Spleen (tissue), 11 donors: ENCODE data around the gene IGF1R. TPM values are rescaled to one million over a fixed set of nuclear protein-coding genes. Genes with fewer than 3 reads are reported as not detected.

ENCODE experiments used
- DNase-seq: peaks from one replicate; pipeline ENCODE4 v3.0.0-alpha.2; 2020
- H3K27ac ChIP-seq, 8 donors: fragments of 200-600 bp; sonication (generic) in 7 of 8; 1 replicate in 4 of 8; 2 replicates in 4 of 8; pipeline versions ENCODE4 v1.5.0 to v1.8.0; 2016 to 2021; ENCODE audit warnings: inconsistent platforms in 4 of 8, mild to moderate bottlenecking in 4 of 8, moderate library complexity in 1 of 8
- H3K27me3 ChIP-seq, 7 donors: fragments of 200-600 bp; sonication (generic) in 6 of 7; replicated peaks in 1 of 7; 1 replicate in 4 of 7; 2 replicates in 3 of 7; pipeline versions ENCODE4 v1.5.0 to v1.8.0; 2016 to 2021; ENCODE audit warnings: inconsistent platforms in 3 of 7, mild to moderate bottlenecking in 1 of 7
- H3K36me3 ChIP-seq, 6 donors: fragments of 200-600 bp; sonication (generic) in 5 of 6; 1 replicate in 4 of 6; 2 replicates in 2 of 6; pipeline versions ENCODE4 v1.5.0 to v1.8.0; 2016 to 2021; ENCODE audit warnings: inconsistent platforms in 2 of 6
- H3K4me1 ChIP-seq, 6 donors: fragments of 200-600 bp; sonication (generic) in 5 of 6; 1 replicate in 3 of 6; 2 replicates in 3 of 6; pipeline versions ENCODE4 v1.5.0 to v1.8.0; 2016 to 2021; ENCODE audit warnings: inconsistent platforms in 3 of 6
- H3K4me3 ChIP-seq, 8 donors: fragments of 200-600 bp; sonication (generic) in 7 of 8; 1 replicate in 4 of 8; 2 replicates in 4 of 8; pipeline versions ENCODE4 v1.5.0 to v1.8.0; 2016 to 2021; ENCODE audit warnings: inconsistent platforms in 4 of 8, mild to moderate bottlenecking in 4 of 8, moderate library complexity in 2 of 8
- H3K9me3 ChIP-seq, 8 donors: fragments of 200-600 bp; sonication (generic) in 7 of 8; 1 replicate in 4 of 8; 2 replicates in 4 of 8; pipeline versions ENCODE4 v1.5.0 to v1.8.0; 2016 to 2021; ENCODE audit warnings: inconsistent platforms in 4 of 8
- POLR2A ChIP-seq, 3 donors: fragments of 450-650 bp; IDR thresholded peaks; one replicate each; pipeline ENCODE4 v1.5.1; 2017; ENCODE audit warnings: antibody characterized with exemption in 3 of 3, mild to moderate bottlenecking in 1 of 3
- POLR2AphosphoS5 ChIP-seq, 3 donors: sonication (generic); formaldehyde crosslinking; IDR thresholded peaks; one replicate each; pipeline ENCODE4 v1.5.1; 2017; ENCODE audit warnings: antibody characterized with exemption in 3 of 3
- WGBS, 5 donors: extraction: QIAGEN DNeasy Blood & Tissue Kit in 3 of 5; methylation state at CpG; one replicate each; pipeline versions ENCODE4 v1.1.5 to v1.1.7; 2013 to 2018; 5-methylcytosine and 5-hydroxymethylcytosine counted together
- intact Hi-C: fragments of 100-400 bp; cut with DNase I; formaldehyde crosslinking; loops from one replicate; pipeline ENCODE4 v1.15.0; 2023; ENCODE audit warnings: low total_unique reads
- polyA plus RNA-seq, 3 donors: library from polyadenylated mRNA; stranded (reverse); fragments of 200-250 nt; gene quantifications; one replicate each; pipeline ENCODE4 v1.2.1, GENCODE V29; 2013
- total RNA-seq, 7 donors: library from RNA; depleted of rRNA in 3 of 7; stranded (reverse); fragments of >200 nt in 3 of 7; fragmentation: NEBNext Ultra II Directional in 4 of 7; extraction: Animal tissue kit (Norgen Biotek cat#: 25700) in 4 of 7; gene quantifications; one replicate each; pipeline versions ENCODE4 v1.1.0 to v1.2.1, GENCODE V29; 2016 to 2021
- TF ChIP-seq, protein P1 (sequence below), 11 experiments: fragments of 200-600 bp in 7 of 11; fragments of 450-650 bp in 4 of 11; sonication (generic) in 4 of 11; IDR thresholded peaks in 8 of 11; conservative IDR thresholded peaks in 3 of 11; 1 replicate in 7 of 11; 2 replicates in 4 of 11; pipeline versions ENCODE4 v1.4.0 to v1.8.0; 2016 to 2021; ENCODE audit warnings: antibody characterized with exemption in 11 of 11, inconsistent platforms in 4 of 11, mild to moderate bottlenecking in 1 of 11
- donor health status: healthy with polysubstance abuse.
- donor health status: DM: no; HTN: no; CAD: no; lungs with moderate emphysema.
- donor health status: DM: no; HTN: no; CAD: no.
- donor health status: Bipolar disorder and iron deficiency.
- donor health status: healthy.
- donor health status: DM: no; HTN: no; CAD: no.
- donor health status: DM: yes; HTN: yes; CAD: no.

IGF1R gene
- total and polyA plus RNA-seq, 10 donors = 1.1 to 104 (median 53.1) TPM

GRCh38 chr15:98801234-98801561, 152.9 kb downstream of the IGF1R start:
- 33 to 60% (median 42%) methylated on average over 1 to 6 of the region's 6 CpGs for WGBS, 5 donors
- peaks cover 12 to 68% (median 31%) of the 10 kb centered on the region in 6 donors for H3K4me1 ChIP-seq
- H3K9me3 ChIP-seq = no peaks in the 10 kb centered on the region
- no peaks in the 10 kb centered on the region for H3K27me3 ChIP-seq
- H3K27ac ChIP-seq = peak overlapping the region in 4 of 8 donors; percentile 29 to 48 (median 38)
- TF ChIP-seq, protein P1, sequence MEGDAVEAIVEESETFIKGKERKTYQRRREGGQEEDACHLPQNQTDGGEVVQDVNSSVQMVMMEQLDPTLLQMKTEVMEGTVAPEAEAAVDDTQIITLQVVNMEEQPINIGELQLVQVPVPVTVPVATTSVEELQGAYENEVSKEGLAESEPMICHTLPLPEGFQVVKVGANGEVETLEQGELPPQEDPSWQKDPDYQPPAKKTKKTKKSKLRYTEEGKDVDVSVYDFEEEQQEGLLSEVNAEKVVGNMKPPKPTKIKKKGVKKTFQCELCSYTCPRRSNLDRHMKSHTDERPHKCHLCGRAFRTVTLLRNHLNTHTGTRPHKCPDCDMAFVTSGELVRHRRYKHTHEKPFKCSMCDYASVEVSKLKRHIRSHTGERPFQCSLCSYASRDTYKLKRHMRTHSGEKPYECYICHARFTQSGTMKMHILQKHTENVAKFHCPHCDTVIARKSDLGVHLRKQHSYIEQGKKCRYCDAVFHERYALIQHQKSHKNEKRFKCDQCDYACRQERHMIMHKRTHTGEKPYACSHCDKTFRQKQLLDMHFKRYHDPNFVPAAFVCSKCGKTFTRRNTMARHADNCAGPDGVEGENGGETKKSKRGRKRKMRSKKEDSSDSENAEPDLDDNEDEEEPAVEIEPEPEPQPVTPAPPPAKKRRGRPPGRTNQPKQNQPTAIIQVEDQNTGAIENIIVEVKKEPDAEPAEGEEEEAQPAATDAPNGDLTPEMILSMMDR (IDR thresholded peaks at IDR 0.05 in 8 of 11, conservative IDR thresholded peaks at IDR 0.05 in 3 of 11) = no peak
- TF ChIP-seq POLR2AphosphoS5 (IDR thresholded peaks at IDR 0.05) (no peak), POLR2A (IDR thresholded peaks at IDR 0.05) (no peak)
- no peak overlapping the region for H3K4me3 ChIP-seq
- no peak for DNase-seq
- no peaks in the 10 kb centered on the region for H3K36me3 ChIP-seq
- intact Hi-C loops = no loop called here

GRCh38 chr15:98802187-98802586, 153.8 kb downstream of the IGF1R start:
- DNase-seq = no peak
- no peaks in the 10 kb centered on the region for H3K27me3 ChIP-seq
- no peaks in the 10 kb centered on the region for H3K36me3 ChIP-seq
- WGBS, 5 donors = 92 to 97% (median 95%) methylated on average over 6 of the region's 6 CpGs
- H3K9me3 ChIP-seq = no peaks in the 10 kb centered on the region
- H3K4me1 ChIP-seq = peaks cover 12 to 63% (median 30%) of the 10 kb centered on the region in 6 donors
- intact Hi-C loops = no loop called here
- H3K4me3 ChIP-seq = no peak overlapping the region
- no peak for TF ChIP-seq POLR2A (IDR thresholded peaks at IDR 0.05)
- TF ChIP-seq POLR2AphosphoS5 (IDR thresholded peaks at IDR 0.05) = no peak
- TF ChIP-seq, protein P1 (IDR thresholded peaks at IDR 0.05 in 8 of 11, conservative IDR thresholded peaks at IDR 0.05 in 3 of 11) = no peak
- H3K27ac ChIP-seq = no peak overlapping the region

GRCh38 chr15:98803228-98804056, 155.1 kb downstream of the IGF1R start:
- no peaks in the 10 kb centered on the region for H3K9me3 ChIP-seq
- H3K4me3 ChIP-seq = no peak overlapping the region
- peaks cover 12 to 56% (median 30%) of the 10 kb centered on the region in 6 donors for H3K4me1 ChIP-seq
- TF ChIP-seq, protein P1 (IDR thresholded peaks at IDR 0.05 in 8 of 11, conservative IDR thresholded peaks at IDR 0.05 in 3 of 11) = no peak
- TF ChIP-seq POLR2AphosphoS5 (IDR thresholded peaks at IDR 0.05) (no peak), POLR2A (IDR thresholded peaks at IDR 0.05) (no peak)
- no peaks in the 10 kb centered on the region for H3K36me3 ChIP-seq
- no peaks in the 10 kb centered on the region for H3K27me3 ChIP-seq
- intact Hi-C loops = no loop called here
- 90 to 98% (median 96%) methylated on average over 14 of the region's 14 CpGs for WGBS, 5 donors
- no peak overlapping the region for H3K27ac ChIP-seq
- DNase-seq = no peak

- H3K27me3 ChIP-seq = no peaks in the 10 kb centered on the region
- intact Hi-C loops = no loop called here
- no peak overlapping the region for H3K27ac ChIP-seq
- H3K36me3 ChIP-seq = no peaks in the 10 kb centered on the region
- no peak for DNase-seq
- WGBS, 5 donors = 92 to 97% (median 94%) methylated on average over 5 of the region's 5 CpGs
- no peak overlapping the region for H3K4me3 ChIP-seq
- no peak for TF ChIP-seq POLR2A (IDR thresholded peaks at IDR 0.05)
- peaks cover 12 to 50% (median 27%) of the 10 kb centered on the region in 6 donors for H3K4me1 ChIP-seq
- no peaks in the 10 kb centered on the region for H3K9me3 ChIP-seq
Measured at GRCh38 chr15:98804057-98804380, 155.7 kb downstream of the IGF1R start.
